IPS-20b (cell line): ENCODE data around the gene SCRT2.

ENCODE experiments used
- H3K27ac ChIP-seq: one replicate; pipeline ENCODE4 v1.5.1; 2013; ENCODE audit warnings: low read length
- H3K27me3 ChIP-seq: 2 replicates; pipeline ENCODE4 v1.6.1; 2013; ENCODE audit warnings: mild to moderate bottlenecking, low read length, inconsistent platforms; ENCODE audit not compliant: insufficient read depth
- H3K36me3 ChIP-seq: 2 replicates; pipeline ENCODE4 v1.6.1; 2013; ENCODE audit warnings: low read depth, mild to moderate bottlenecking, inconsistent platforms, low read length, moderate library complexity; ENCODE audit not compliant: insufficient read depth
- H3K4me1 ChIP-seq: 2 replicates; pipeline ENCODE4 v1.6.1; 2013; ENCODE audit warnings: mild to moderate bottlenecking, control low read depth, inconsistent platforms, low read length, moderate library complexity; ENCODE audit not compliant: insufficient read depth
- H3K4me3 ChIP-seq: 2 replicates; pipeline ENCODE4 v1.5.1; 2013; ENCODE audit warnings: mild to moderate bottlenecking, low read length, inconsistent platforms
- H3K9ac ChIP-seq: 2 replicates; pipeline ENCODE4 v1.6.1; 2013; ENCODE audit warnings: low read depth, mild to moderate bottlenecking, inconsistent platforms, low read length, moderate library complexity
- H3K9me3 ChIP-seq: 2 replicates; pipeline ENCODE4 v1.6.1; 2013; ENCODE audit warnings: mild to moderate bottlenecking, low read depth, low read length, inconsistent platforms; ENCODE audit not compliant: insufficient read depth

Gene SCRT2

GRCh38 chr20:621125-621756, 54.4 kb downstream of the SCRT2 start:
- H3K9ac ChIP-seq, result peak overlapping the region; percentile 43; the same call in 1 of the 2 replicates
- no peak overlapping the region for H3K27ac ChIP-seq
- no peak overlapping the region; the same call in 1 of the 2 replicates for H3K4me3 ChIP-seq
- no peaks in the 10 kb centered on the region for H3K27me3 ChIP-seq
- no peaks in the 10 kb centered on the region for H3K36me3 ChIP-seq
- H3K4me1 ChIP-seq, result peaks cover 15% of the 10 kb centered on the region
- no peaks in the 10 kb centered on the region for H3K9me3 ChIP-seq

DNA sequence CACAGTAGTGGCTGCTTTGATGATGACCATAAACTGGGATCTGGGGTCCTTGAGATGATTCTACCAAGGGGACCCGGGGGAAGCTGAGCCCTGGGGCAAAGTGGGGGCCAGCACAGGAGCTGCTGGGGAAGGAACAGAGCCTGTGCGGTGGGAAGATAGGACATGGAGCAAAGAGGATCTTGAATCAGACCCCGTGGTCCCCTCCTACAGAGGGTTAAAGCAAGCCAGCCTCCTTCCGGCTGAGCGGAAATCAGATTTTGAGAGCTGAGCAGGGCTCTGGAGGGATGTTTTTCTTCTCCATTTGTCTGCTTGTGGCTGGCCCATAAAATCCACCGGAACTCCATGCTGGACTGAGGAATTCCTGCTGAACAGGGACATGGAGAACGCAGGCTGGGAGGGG, 55.4 kb downstream of the SCRT2 start:
- Histone ChIP-seq H3K4me1 (peaks cover 15% of the 10 kb centered on the region), H3K9ac (no peak overlapping the region), H3K27me3 (no peaks in the 10 kb centered on the region), H3K9me3 (no peaks in the 10 kb centered on the region), H3K27ac (no peak overlapping the region), H3K4me3 (no peak overlapping the region), H3K36me3 (no peaks in the 10 kb centered on the region)

- H3K27me3 ChIP-seq, result peaks cover under 1% of the 10 kb centered on the region; the same call in 1 of the 2 replicates
- no peak overlapping the region for H3K4me3 ChIP-seq
- H3K36me3 ChIP-seq, result no peaks in the 10 kb centered on the region
- no peak overlapping the region for H3K27ac ChIP-seq
- peaks cover 15% of the 10 kb centered on the region for H3K4me1 ChIP-seq
- no peaks in the 10 kb centered on the region for H3K9me3 ChIP-seq
- no peak overlapping the region for H3K9ac ChIP-seq
These were observed 56.6 kb downstream of the SCRT2 start for GRCh38 chr20:618980-619379.

DNA sequence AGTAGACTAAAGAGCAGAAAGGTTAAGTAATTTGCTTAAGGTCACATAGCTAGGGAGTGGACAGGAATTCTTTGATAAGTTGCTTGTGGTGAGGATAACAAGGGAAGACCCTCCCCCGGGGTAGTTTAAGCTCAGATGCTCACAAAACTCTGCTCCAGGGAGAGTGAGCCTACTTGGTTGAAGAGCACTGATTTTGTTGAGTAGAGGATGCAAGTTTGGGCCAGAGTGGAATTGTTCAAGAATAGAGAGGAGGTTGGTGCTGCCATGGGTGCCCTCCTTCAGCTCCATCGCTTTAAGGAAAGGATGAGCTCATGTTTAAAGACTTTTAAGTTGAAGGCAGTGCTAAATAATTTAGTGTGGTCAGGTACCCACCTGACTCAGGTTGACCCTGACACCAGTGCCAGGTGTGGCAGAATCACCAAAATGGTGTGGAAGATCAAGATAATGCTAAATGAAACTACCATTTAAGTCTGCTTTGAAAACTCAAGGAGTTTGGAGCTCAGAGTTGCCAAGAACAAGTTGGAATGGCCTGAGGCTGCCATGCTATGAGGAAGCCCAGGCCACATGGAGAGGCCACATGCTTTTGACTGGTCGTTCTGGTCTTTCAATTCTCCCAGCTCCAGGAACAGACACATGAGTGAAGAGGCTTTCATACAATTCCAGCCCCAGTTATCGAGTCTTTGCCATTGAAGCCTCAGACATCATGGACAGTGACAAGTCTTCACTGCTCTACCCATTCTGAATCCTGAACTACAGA, 57.5 kb downstream of the SCRT2 start:
- Histone ChIP-seq H3K9ac (no peak overlapping the region), H3K27me3 (peaks cover 7% of the 10 kb centered on the region; the same call in 1 of the 2 replicates), H3K4me3 (no peak overlapping the region), H3K27ac (no peak overlapping the region), H3K4me1 (peaks cover 12% of the 10 kb centered on the region), H3K9me3 (no peaks in the 10 kb centered on the region), H3K36me3 (no peaks in the 10 kb centered on the region)

- no peak overlapping the region for H3K9ac ChIP-seq
- H3K27me3 ChIP-seq, result peaks cover 31% of the 10 kb centered on the region
- H3K9me3 ChIP-seq, result no peaks in the 10 kb centered on the region
- peaks cover 13% of the 10 kb centered on the region; the same call in 1 of the 2 replicates for H3K4me1 ChIP-seq
- no peak overlapping the region for H3K4me3 ChIP-seq
- H3K27ac ChIP-seq, result no peak overlapping the region
- no peaks in the 10 kb centered on the region for H3K36me3 ChIP-seq
These were observed 60.1 kb downstream of the SCRT2 start for GRCh38 chr20:615514-615913.

- Histone ChIP-seq H3K9ac (no peak overlapping the region), H3K4me3 (no peak overlapping the region; the same call in 1 of the 2 replicates), H3K36me3 (no peaks in the 10 kb centered on the region), H3K4me1 (peaks cover 17% of the 10 kb centered on the region; the same call in 1 of the 2 replicates), H3K27ac (no peak overlapping the region), H3K9me3 (no peaks in the 10 kb centered on the region), H3K27me3 (peaks cover 57% of the 10 kb centered on the region)
These were observed 63.8 kb downstream of the SCRT2 start for GRCh38 chr20:611843-612185.
